ENCODE data around the gene MYBBP1A. TPM values are rescaled to one million over a fixed set of nuclear protein-coding genes. Genes with fewer than 3 reads are reported as not detected.

Gene MYBBP1A
- total and polyA plus RNA-seq, 2 donors, result 21.5 to 36.9 TPM

GRCh38 chr17:4548721-4549531 is 6.3 kb downstream of the MYBBP1A start:
- 95% methylated on average over 24 of the region's 24 CpGs for WGBS
- Histone ChIP-seq H3K9me3 (ENCODE audit: control insufficient read depth in 2 of 2, insufficient read depth in 1 of 2, low read length in 1 of 2) (no peaks in the 10 kb centered on the region), H3K27me3 (ENCODE audit: control insufficient read depth in 2 of 2, insufficient read depth in 1 of 2, low read length in 1 of 2) (no peaks in the 10 kb centered on the region), H3K27ac (ENCODE audit: low read depth in 1 of 2, low read length in 1 of 2) (no peak overlapping the region), H3K4me1 (ENCODE audit: control insufficient read depth in 2 of 2, insufficient read depth in 2 of 2, low read length in 2 of 2) (peaks cover 0 to 10% of the 10 kb centered on the region in 2 donors), H3K36me3 (ENCODE audit: control insufficient read depth in 2 of 2, insufficient read depth in 2 of 2, low read length in 1 of 2) (peaks cover 70 to 79% of the 10 kb centered on the region in 2 donors), H3K4me3 (ENCODE audit: low read length in 2 of 2) (no peak overlapping the region)
- DNase-seq (ENCODE audit: low read depth in 6 of 9, low spot score in 9 of 9), result no peak

GRCh38 chr17:4548061-4548461 is 7.1 kb downstream of the MYBBP1A start:
- H3K27me3 ChIP-seq (ENCODE audit: control insufficient read depth in 2 of 2, insufficient read depth in 1 of 2, low read length in 1 of 2), result no peaks in the 10 kb centered on the region
- no peak overlapping the region for H3K4me3 ChIP-seq (ENCODE audit: low read length in 2 of 2)
- WGBS, result 98% methylated on average over 18 of the region's 18 CpGs
- peaks cover 0 to 6% of the 10 kb centered on the region in 2 donors for H3K9me3 ChIP-seq (ENCODE audit: control insufficient read depth in 2 of 2, insufficient read depth in 1 of 2, low read length in 1 of 2)
- no peak overlapping the region for H3K27ac ChIP-seq (ENCODE audit: low read depth in 1 of 2, low read length in 1 of 2)
- peaks cover 78 to 79% of the 10 kb centered on the region in 2 donors for H3K36me3 ChIP-seq (ENCODE audit: control insufficient read depth in 2 of 2, insufficient read depth in 2 of 2, low read length in 1 of 2)
- no peak for DNase-seq (ENCODE audit: low read depth in 6 of 9, low spot score in 9 of 9)
- peaks cover 0 to 6% of the 10 kb centered on the region in 2 donors for H3K4me1 ChIP-seq (ENCODE audit: control insufficient read depth in 2 of 2, insufficient read depth in 2 of 2, low read length in 2 of 2)

GRCh38 chr17:4547118-4547906 is 7.9 kb downstream of the MYBBP1A start:
- no peak for DNase-seq (ENCODE audit: low read depth in 6 of 9, low spot score in 9 of 9)
- H3K27ac ChIP-seq (ENCODE audit: low read depth in 1 of 2, low read length in 1 of 2), result no peak overlapping the region
- H3K9me3 ChIP-seq (ENCODE audit: control insufficient read depth in 2 of 2, insufficient read depth in 1 of 2, low read length in 1 of 2), result peaks cover 1 to 6% of the 10 kb centered on the region in 2 donors
- no peaks in the 10 kb centered on the region for H3K27me3 ChIP-seq (ENCODE audit: control insufficient read depth in 2 of 2, insufficient read depth in 1 of 2, low read length in 1 of 2)
- peaks cover 0 to 6% of the 10 kb centered on the region in 2 donors for H3K4me1 ChIP-seq (ENCODE audit: control insufficient read depth in 2 of 2, insufficient read depth in 2 of 2, low read length in 2 of 2)
- no peak overlapping the region for H3K4me3 ChIP-seq (ENCODE audit: low read length in 2 of 2)
- H3K36me3 ChIP-seq (ENCODE audit: control insufficient read depth in 2 of 2, insufficient read depth in 2 of 2, low read length in 1 of 2), result peaks cover 79 to 82% of the 10 kb centered on the region in 2 donors
- WGBS, result 97% methylated on average over 17 of the region's 17 CpGs

DNA sequence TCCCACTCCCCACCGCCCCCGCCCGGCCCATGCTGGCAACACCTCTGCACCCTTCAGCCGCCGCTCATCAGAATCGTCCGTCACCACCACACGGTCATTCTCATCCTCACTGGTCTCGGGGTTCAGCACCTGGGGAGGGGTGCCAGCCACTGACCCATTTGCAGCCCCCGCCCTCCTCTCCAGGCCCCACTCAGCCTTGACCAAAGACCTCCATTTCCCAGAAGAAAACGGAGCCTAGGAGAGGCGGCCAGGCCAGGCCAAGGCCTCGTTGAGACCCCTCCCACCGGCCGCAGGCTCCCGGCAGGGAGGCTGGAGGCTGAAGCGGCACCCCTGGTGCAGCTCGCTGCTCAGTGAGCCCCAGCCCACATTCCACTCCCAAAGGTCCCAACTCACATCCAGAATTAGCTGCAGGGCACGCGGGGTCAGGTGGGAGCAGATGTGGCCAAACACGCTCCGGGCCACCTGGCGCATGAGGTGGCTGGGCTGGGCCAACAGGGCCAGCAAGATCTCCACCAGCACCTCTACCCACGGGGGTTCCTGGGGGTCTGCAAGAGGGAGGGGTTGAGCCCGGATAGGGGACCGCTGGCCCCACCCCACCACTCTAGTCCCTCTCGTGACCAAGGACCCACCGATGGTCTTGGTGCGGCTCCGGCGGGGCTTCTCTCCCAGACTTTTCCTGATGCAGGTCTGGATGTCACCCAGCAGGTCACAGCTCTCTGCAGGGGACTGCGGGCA is 9.8 kb downstream of the MYBBP1A start:
- 97% methylated on average over 32 of the region's 32 CpGs for WGBS
- Histone ChIP-seq H3K9me3 (ENCODE audit: control insufficient read depth in 2 of 2, insufficient read depth in 1 of 2, low read length in 1 of 2) (peaks cover 1 to 6% of the 10 kb centered on the region in 2 donors), H3K4me1 (ENCODE audit: control insufficient read depth in 2 of 2, insufficient read depth in 2 of 2, low read length in 2 of 2) (peaks cover 0 to 6% of the 10 kb centered on the region in 2 donors), H3K4me3 (ENCODE audit: low read length in 2 of 2) (no peak overlapping the region), H3K27ac (ENCODE audit: low read depth in 1 of 2, low read length in 1 of 2) (no peak overlapping the region), H3K36me3 (ENCODE audit: control insufficient read depth in 2 of 2, insufficient read depth in 2 of 2, low read length in 1 of 2) (peaks cover 76 to 84% of the 10 kb centered on the region in 2 donors), H3K27me3 (ENCODE audit: control insufficient read depth in 2 of 2, insufficient read depth in 1 of 2, low read length in 1 of 2) (no peaks in the 10 kb centered on the region)
- DNase-seq (ENCODE audit: low read depth in 6 of 9, low spot score in 9 of 9), result no peak

DNA sequence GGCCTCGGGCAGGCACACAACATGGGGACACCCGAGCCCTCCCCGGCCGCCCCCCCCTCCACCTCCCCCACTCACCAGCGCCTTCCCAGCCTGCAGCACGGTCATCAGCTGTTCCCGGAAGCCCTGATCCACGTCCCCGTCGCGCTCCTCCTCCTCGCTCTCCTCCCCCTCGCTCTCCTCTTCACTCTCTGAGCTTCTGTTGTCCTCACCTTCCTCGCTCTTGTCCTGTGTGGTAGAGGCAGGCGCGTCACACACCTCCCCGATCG is 10.3 kb downstream of the MYBBP1A start:
- peaks cover 76 to 79% of the 10 kb centered on the region in 2 donors for H3K36me3 ChIP-seq (ENCODE audit: control insufficient read depth in 2 of 2, insufficient read depth in 2 of 2, low read length in 1 of 2)
- no peak overlapping the region for H3K27ac ChIP-seq (ENCODE audit: low read depth in 1 of 2, low read length in 1 of 2)
- peaks cover 0 to 2% of the 10 kb centered on the region in 2 donors for H3K4me1 ChIP-seq (ENCODE audit: control insufficient read depth in 2 of 2, insufficient read depth in 2 of 2, low read length in 2 of 2)
- H3K4me3 ChIP-seq (ENCODE audit: low read length in 2 of 2), result no peak overlapping the region
- peaks cover 1 to 6% of the 10 kb centered on the region in 2 donors for H3K9me3 ChIP-seq (ENCODE audit: control insufficient read depth in 2 of 2, insufficient read depth in 1 of 2, low read length in 1 of 2)
- no peak for DNase-seq (ENCODE audit: low read depth in 6 of 9, low spot score in 9 of 9)
- WGBS, result 98% methylated on average over 18 of the region's 18 CpGs
- no peaks in the 10 kb centered on the region for H3K27me3 ChIP-seq (ENCODE audit: control insufficient read depth in 2 of 2, insufficient read depth in 1 of 2, low read length in 1 of 2)

DNA sequence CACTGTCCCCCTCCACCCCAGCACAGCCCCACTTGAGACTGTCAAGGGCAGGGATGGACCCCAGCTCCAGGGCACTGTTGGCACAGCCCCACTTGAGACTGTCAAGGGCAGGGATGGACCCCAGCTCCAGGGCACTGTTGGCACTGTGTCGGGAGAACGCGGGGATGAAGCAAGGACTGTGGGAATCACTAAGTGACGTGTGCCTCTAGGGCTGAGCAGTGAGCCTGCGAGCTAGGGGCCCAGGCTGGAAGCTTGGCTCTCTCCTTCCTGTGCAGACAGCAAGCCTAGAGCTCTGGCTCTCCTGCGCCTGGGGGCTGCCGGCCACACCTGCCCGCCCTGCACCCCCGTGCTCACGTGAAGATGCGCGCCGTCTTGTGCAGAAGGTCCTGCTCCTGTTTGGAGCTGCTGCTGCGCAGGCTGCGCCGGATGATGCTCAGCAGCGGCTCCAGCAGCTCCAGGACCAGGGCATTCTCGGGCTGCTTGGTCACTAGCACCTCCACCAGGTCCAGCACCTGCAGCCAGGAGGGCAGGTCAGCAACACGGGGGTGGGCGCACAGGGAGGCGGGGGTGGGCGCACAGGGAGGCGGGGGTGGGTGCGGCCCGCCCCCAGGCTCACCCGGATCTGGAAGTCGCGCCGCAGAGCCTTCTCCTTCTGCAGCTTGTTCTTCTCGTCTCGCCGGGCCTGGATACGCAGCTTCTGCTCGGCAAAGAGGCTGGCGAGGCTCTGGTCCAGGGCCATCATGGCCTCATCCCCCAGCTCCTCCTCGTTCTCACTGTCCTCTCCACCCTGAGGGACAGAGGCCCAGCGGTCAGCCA is 10.8 kb downstream of the MYBBP1A start:
- no peaks in the 10 kb centered on the region for H3K4me1 ChIP-seq (ENCODE audit: control insufficient read depth in 2 of 2, insufficient read depth in 2 of 2, low read length in 2 of 2)
- DNase-seq (ENCODE audit: low read depth in 6 of 9, low spot score in 9 of 9), result no peak
- H3K27ac ChIP-seq (ENCODE audit: low read depth in 1 of 2, low read length in 1 of 2), result no peak overlapping the region

DNA sequence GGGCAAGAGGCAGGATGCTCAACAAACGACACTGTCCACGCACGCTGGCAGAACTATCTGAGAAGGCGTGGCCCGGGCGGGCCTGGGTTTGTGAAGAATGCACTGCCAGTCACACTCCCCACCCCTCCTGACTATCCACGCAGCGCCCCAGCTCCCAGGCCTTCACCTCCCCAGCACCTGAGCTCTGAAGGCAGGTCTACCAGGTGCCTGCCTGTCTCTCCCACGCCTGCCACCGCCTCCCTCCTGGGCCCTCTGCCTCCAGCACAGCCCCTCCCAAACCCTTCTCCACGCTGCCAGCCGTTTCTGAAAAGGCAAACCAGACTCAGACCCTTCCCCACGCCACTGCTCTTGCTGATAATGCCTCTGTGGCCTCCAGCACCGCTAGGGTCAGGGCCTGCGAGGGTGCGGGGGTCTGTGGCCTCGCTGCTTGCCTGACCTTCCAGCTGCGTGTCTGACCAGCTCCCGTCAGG is 11.6 kb downstream of the MYBBP1A start:
- Histone ChIP-seq H3K4me3 (ENCODE audit: low read length in 2 of 2) (no peak overlapping the region), H3K27me3 (ENCODE audit: control insufficient read depth in 2 of 2, insufficient read depth in 1 of 2, low read length in 1 of 2) (no peaks in the 10 kb centered on the region), H3K4me1 (ENCODE audit: control insufficient read depth in 2 of 2, insufficient read depth in 2 of 2, low read length in 2 of 2) (no peaks in the 10 kb centered on the region), H3K27ac (ENCODE audit: low read depth in 1 of 2, low read length in 1 of 2) (no peak overlapping the region), H3K36me3 (ENCODE audit: control insufficient read depth in 2 of 2, insufficient read depth in 2 of 2, low read length in 1 of 2) (peaks cover 77 to 80% of the 10 kb centered on the region in 2 donors), H3K9me3 (ENCODE audit: control insufficient read depth in 2 of 2, insufficient read depth in 1 of 2, low read length in 1 of 2) (peaks cover 1 to 6% of the 10 kb centered on the region in 2 donors)
- WGBS, result 97% methylated on average over 19 of the region's 19 CpGs
- DNase-seq (ENCODE audit: low read depth in 6 of 9, low spot score in 9 of 9), result no peak

More for the DNA sequence above, 10.8 kb downstream of the MYBBP1A start:
- Histone ChIP-seq H3K27me3 (ENCODE audit: control insufficient read depth in 2 of 2, insufficient read depth in 1 of 2, low read length in 1 of 2) (no peaks in the 10 kb centered on the region), H3K36me3 (ENCODE audit: control insufficient read depth in 2 of 2, insufficient read depth in 2 of 2, low read length in 1 of 2) (peaks cover 77 to 79% of the 10 kb centered on the region in 2 donors), H3K4me3 (ENCODE audit: low read length in 2 of 2) (no peak overlapping the region), H3K9me3 (ENCODE audit: control insufficient read depth in 2 of 2, insufficient read depth in 1 of 2, low read length in 1 of 2) (peaks cover 1 to 6% of the 10 kb centered on the region in 2 donors)
- 97% methylated on average over 37 of the region's 37 CpGs for whole genome bisulfite sequencing

GRCh38 chr17:4542726-4543191 is 12.4 kb downstream of the MYBBP1A start:
- H3K27ac ChIP-seq (ENCODE audit: low read depth in 1 of 2, low read length in 1 of 2), result no peak overlapping the region
- peaks cover 1 to 6% of the 10 kb centered on the region in 2 donors for H3K9me3 ChIP-seq (ENCODE audit: control insufficient read depth in 2 of 2, insufficient read depth in 1 of 2, low read length in 1 of 2)
- H3K27me3 ChIP-seq (ENCODE audit: control insufficient read depth in 2 of 2, insufficient read depth in 1 of 2, low read length in 1 of 2), result no peaks in the 10 kb centered on the region
- no peaks in the 10 kb centered on the region for H3K4me1 ChIP-seq (ENCODE audit: control insufficient read depth in 2 of 2, insufficient read depth in 2 of 2, low read length in 2 of 2)
- H3K36me3 ChIP-seq (ENCODE audit: control insufficient read depth in 2 of 2, insufficient read depth in 2 of 2, low read length in 1 of 2), result peaks cover 74 to 77% of the 10 kb centered on the region in 2 donors
- no peak overlapping the region for H3K4me3 ChIP-seq (ENCODE audit: low read length in 2 of 2)
- no peak for DNase-seq (ENCODE audit: low read depth in 6 of 9, low spot score in 9 of 9)
- 98% methylated on average over 19 of the region's 19 CpGs for WGBS
